H9 (cell line): Measurements from ENCODE around the gene SSBP3. TPM values are rescaled to one million over a fixed set of nuclear protein-coding genes. Genes with fewer than 3 reads are reported as not detected.

Source experiments
- DNase-seq: peaks from one replicate; pipeline ENCODE4 v3.0.0-alpha.2; 2017
- H2AFZ ChIP-seq: one replicate; pipeline ENCODE4 v1.6.1; 2013; ENCODE audit warnings: mild to moderate bottlenecking, low read length, control low read depth, moderate library complexity
- H2AK5ac ChIP-seq: 2 replicates; pipeline ENCODE4 v1.6.1; 2013; ENCODE audit warnings: low read length, control low read depth, mixed read lengths; ENCODE audit not compliant: insufficient read length
- H2BK120ac ChIP-seq: one replicate; pipeline ENCODE4 v1.6.1; 2013; ENCODE audit warnings: low read depth, mild to moderate bottlenecking, low read length, control low read depth, inconsistent platforms; ENCODE audit not compliant: poor library complexity, severe bottlenecking
- H2BK12ac ChIP-seq: 2 replicates; pipeline ENCODE4 v1.6.1; 2013; ENCODE audit warnings: low read length, control low read depth, mixed read lengths, low read depth; ENCODE audit not compliant: insufficient read length
- H2BK15ac ChIP-seq: 2 replicates; pipeline ENCODE4 v1.6.1; 2013; ENCODE audit warnings: low read depth, low read length, control low read depth
- H2BK20ac ChIP-seq: one replicate; pipeline ENCODE4 v1.6.1; 2013; ENCODE audit warnings: low read depth, mild to moderate bottlenecking, low read length, control low read depth, inconsistent platforms; ENCODE audit not compliant: poor library complexity, severe bottlenecking
- H2BK5ac ChIP-seq: 2 replicates; pipeline ENCODE4 v1.6.1; 2013; ENCODE audit warnings: low read length, control low read depth, mixed read lengths; ENCODE audit not compliant: insufficient read length
- H3K14ac ChIP-seq: 2 replicates; pipeline ENCODE4 v1.6.1; 2013; ENCODE audit warnings: low read length, control low read depth; ENCODE audit not compliant: insufficient read depth
- H3K18ac ChIP-seq: 2 replicates; pipeline ENCODE4 v1.6.1; 2013; ENCODE audit warnings: low read depth, mild to moderate bottlenecking, mixed read lengths, low read length, control low read depth; ENCODE audit not compliant: insufficient read length
- H3K23ac ChIP-seq: 2 replicates; pipeline ENCODE4 v1.6.1; 2013; ENCODE audit warnings: low read length, control low read depth, mixed read lengths, low read depth; ENCODE audit not compliant: insufficient read length
- H3K23me2 ChIP-seq: 2 replicates; pipeline ENCODE4 v1.6.1; 2013; ENCODE audit warnings: low read depth, mild to moderate bottlenecking, mixed read lengths, low read length, control low read depth; ENCODE audit not compliant: insufficient read length, poor library complexity, severe bottlenecking
- H3K27ac ChIP-seq: 2 replicates; pipeline ENCODE4 v1.5.1; 2013; ENCODE audit warnings: low read length, control low read depth, mixed read lengths, low read depth; ENCODE audit not compliant: insufficient read length
- H3K27me3 ChIP-seq: 2 replicates; pipeline ENCODE4 v1.6.1; 2013; ENCODE audit warnings: low read length, control low read depth, inconsistent platforms; ENCODE audit not compliant: insufficient read depth
- H3K4ac ChIP-seq: 2 replicates; pipeline ENCODE4 v1.6.1; 2013; ENCODE audit warnings: low read depth, mild to moderate bottlenecking, control low read depth, inconsistent platforms, low read length, moderate library complexity
- H3K4me1 ChIP-seq: 2 replicates; pipeline ENCODE4 v1.6.1; 2013; ENCODE audit warnings: low read length, control low read depth, inconsistent platforms; ENCODE audit not compliant: insufficient read depth
- H3K4me2 ChIP-seq: 2 replicates; pipeline ENCODE4 v1.6.1; 2013; ENCODE audit warnings: low read length, control low read depth, mixed read lengths; ENCODE audit not compliant: insufficient read length, insufficient read depth
- H3K56ac ChIP-seq: 2 replicates; pipeline ENCODE4 v1.6.1; 2013; ENCODE audit warnings: low read depth, mild to moderate bottlenecking, mixed read lengths, low read length, control low read depth; ENCODE audit not compliant: insufficient read length
- H3K79me1 ChIP-seq: 2 replicates; pipeline ENCODE4 v1.6.1; 2013; ENCODE audit warnings: low read depth, mild to moderate bottlenecking, moderate library complexity, low read length, control low read depth, inconsistent platforms; ENCODE audit not compliant: insufficient read depth, poor library complexity, severe bottlenecking
- H3K79me2 ChIP-seq: 2 replicates; pipeline ENCODE4 v1.6.1; 2013; ENCODE audit warnings: low read length, control low read depth, inconsistent platforms; ENCODE audit not compliant: insufficient read depth
- H3K9ac ChIP-seq: 2 replicates; pipeline ENCODE4 v1.6.1; 2013; ENCODE audit warnings: low read length, control low read depth, mixed read lengths; ENCODE audit not compliant: insufficient read length; ENCODE audit errors: extremely low read depth
- H3K9me3 ChIP-seq: one replicate; pipeline ENCODE4 v1.6.1; 2013; ENCODE audit warnings: low read depth, low read length, inconsistent platforms; ENCODE audit not compliant: control insufficient read depth
- H3T11ph ChIP-seq: one replicate; pipeline ENCODE4 v1.6.1; 2013; ENCODE audit warnings: mild to moderate bottlenecking, low read length, control low read depth, inconsistent platforms
- H4K20me1 ChIP-seq: one replicate; pipeline ENCODE4 v1.6.1; 2013; ENCODE audit not compliant: control insufficient read depth, insufficient read length, insufficient read depth
- H4K5ac ChIP-seq: 2 replicates; pipeline ENCODE4 v1.6.1; 2013; ENCODE audit warnings: low read depth, mild to moderate bottlenecking, mixed read lengths, low read length, control low read depth; ENCODE audit not compliant: insufficient read length
- H4K8ac ChIP-seq: replicated peaks from 2 replicates; pipeline ENCODE4 v1.6.1; 2013; ENCODE audit warnings: low read length, control low read depth, mixed read lengths, low read depth; ENCODE audit not compliant: insufficient read length
- H4K91ac ChIP-seq: 2 replicates; pipeline ENCODE4 v1.6.1; 2013; ENCODE audit warnings: low read depth, mild to moderate bottlenecking, moderate library complexity, mixed read lengths, low read length, control low read depth; ENCODE audit not compliant: insufficient read length
- H3K27ac Mint-ChIP-seq, 3 experiments: 2 replicates in 2 of 3; 3 replicates in 1 of 3; pipeline ENCODE4 v1.8.0; 2020 to 2021; ENCODE audit warnings: mixed read lengths in 3 of 3, mild to moderate bottlenecking in 1 of 3, moderate library complexity in 1 of 3
- H3K27me3 Mint-ChIP-seq: 2 replicates; pipeline ENCODE4 v1.8.0; 2021; ENCODE audit warnings: low read depth, mild to moderate bottlenecking, moderate library complexity, mixed read lengths
- H3K36me3 Mint-ChIP-seq, 3 experiments: 2 replicates in 2 of 3; 3 replicates in 1 of 3; pipeline ENCODE4 v1.8.0; 2020 to 2021; ENCODE audit warnings: low read depth in 3 of 3, mixed read lengths in 3 of 3; ENCODE audit not compliant: insufficient read depth in 1 of 3
- H3K4me1 Mint-ChIP-seq, 2 experiments: 2 replicates each; pipeline ENCODE4 v1.8.0; 2020; ENCODE audit warnings: mixed read lengths in 2 of 2
- H3K4me3 Mint-ChIP-seq, 2 experiments: 2 replicates in 1 of 2; 3 replicates in 1 of 2; pipeline ENCODE4 v1.8.0; 2020 to 2021; ENCODE audit warnings: mild to moderate bottlenecking in 2 of 2, mixed read lengths in 2 of 2, moderate library complexity in 1 of 2
- H3K9me3 Mint-ChIP-seq, 2 experiments: 2 replicates in 1 of 2; 3 replicates in 1 of 2; pipeline ENCODE4 v1.8.0; 2020; ENCODE audit warnings: mild to moderate bottlenecking in 2 of 2, mixed read lengths in 2 of 2, moderate library complexity in 1 of 2
- WGBS: extraction: QIAGEN DNeasy Blood & Tissue Kit; methylation state at CpG from one replicate; pipeline ENCODE4 v1.1.7; 2013; ENCODE audit warnings: missing lambda C conversion rate, low lambda C conversion rate, mixed read lengths; ENCODE audit not compliant: insufficient read length; ENCODE audit errors: extremely low coverage; 5-methylcytosine and 5-hydroxymethylcytosine counted together
- total RNA-seq: library from RNA; stranded (reverse); gene quantifications from 2 replicates; pipeline ENCODE4 v1.2.1, GENCODE V29; 2021
- TF ChIP-seq, protein P1 (sequence below): fragments of 200-600 bp; sonication (generic); conservative IDR thresholded peaks from 3 replicates; pipeline ENCODE4 v1.8.0; 2021; ENCODE audit warnings: antibody characterized with exemption, mild to moderate bottlenecking

Gene SSBP3
- total RNA-seq, 1 experiment from 2014 or later, result 126 TPM

- Mint-ChIP-seq H3K36me3 (peaks cover 55 to 83% (median 75%) of the 10 kb centered on the region in 3 experiments; a peak in 6 of 7 replicates), H3K4me3 (no peak overlapping the region), H3K27me3 (no peaks in the 10 kb centered on the region), H3K27ac (no peak overlapping the region), H3K9me3 (no peaks in the 10 kb centered on the region), H3K4me1 (peaks cover 0 to 2% of the 10 kb centered on the region in 2 experiments; a peak in 2 of 4 replicates)
- H3K4me2 ChIP-seq, result no peak overlapping the region
- no peak overlapping the region for H2BK5ac ChIP-seq
- no peak overlapping the region for H3K23ac ChIP-seq
- H2BK120ac ChIP-seq, result no peak overlapping the region
- H3K4me1 ChIP-seq, result no peaks in the 10 kb centered on the region
- no peak overlapping the region for H2AFZ ChIP-seq
- no peaks in the 10 kb centered on the region for H3K79me2 ChIP-seq
- no peak overlapping the region for H2AK5ac ChIP-seq
- no peak for DNase-seq
- H3K56ac ChIP-seq, result no peak overlapping the region
- H4K91ac ChIP-seq, result no peak overlapping the region
- H3K79me1 ChIP-seq, result peaks cover 5% of the 10 kb centered on the region
- no peak overlapping the region for H3K9ac ChIP-seq
- H3K14ac ChIP-seq, result no peak overlapping the region
- no peaks in the 10 kb centered on the region for H4K20me1 ChIP-seq
- no peak overlapping the region for H3T11ph ChIP-seq
- no peak overlapping the region for H4K8ac ChIP-seq
- no peak overlapping the region for H3K27ac ChIP-seq
- H2BK12ac ChIP-seq, result no peak overlapping the region
- H3K27me3 ChIP-seq, result no peaks in the 10 kb centered on the region
- TF ChIP-seq, protein P1, sequence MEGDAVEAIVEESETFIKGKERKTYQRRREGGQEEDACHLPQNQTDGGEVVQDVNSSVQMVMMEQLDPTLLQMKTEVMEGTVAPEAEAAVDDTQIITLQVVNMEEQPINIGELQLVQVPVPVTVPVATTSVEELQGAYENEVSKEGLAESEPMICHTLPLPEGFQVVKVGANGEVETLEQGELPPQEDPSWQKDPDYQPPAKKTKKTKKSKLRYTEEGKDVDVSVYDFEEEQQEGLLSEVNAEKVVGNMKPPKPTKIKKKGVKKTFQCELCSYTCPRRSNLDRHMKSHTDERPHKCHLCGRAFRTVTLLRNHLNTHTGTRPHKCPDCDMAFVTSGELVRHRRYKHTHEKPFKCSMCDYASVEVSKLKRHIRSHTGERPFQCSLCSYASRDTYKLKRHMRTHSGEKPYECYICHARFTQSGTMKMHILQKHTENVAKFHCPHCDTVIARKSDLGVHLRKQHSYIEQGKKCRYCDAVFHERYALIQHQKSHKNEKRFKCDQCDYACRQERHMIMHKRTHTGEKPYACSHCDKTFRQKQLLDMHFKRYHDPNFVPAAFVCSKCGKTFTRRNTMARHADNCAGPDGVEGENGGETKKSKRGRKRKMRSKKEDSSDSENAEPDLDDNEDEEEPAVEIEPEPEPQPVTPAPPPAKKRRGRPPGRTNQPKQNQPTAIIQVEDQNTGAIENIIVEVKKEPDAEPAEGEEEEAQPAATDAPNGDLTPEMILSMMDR, result no peak
- H3K23me2 ChIP-seq, result no peaks in the 10 kb centered on the region
- no peak overlapping the region for H4K5ac ChIP-seq
- no peaks in the 10 kb centered on the region for H3K9me3 ChIP-seq
- H3K18ac ChIP-seq, result no peak overlapping the region
- H2BK20ac ChIP-seq, result no peak overlapping the region
- H3K4ac ChIP-seq, result no peak overlapping the region
- no peak overlapping the region for H2BK15ac ChIP-seq
- no CpG with 5 or more reads among the region's 1 CpG for WGBS
Measured at GRCh38 chr1:54207287-54207686, 198.9 kb downstream of the SSBP3 start.
